HEK293 (cell line): ENCODE measurements around the gene COL11A2.
"Not testable (repeated sequence)": the region's sequence is repeated elsewhere in the genome, so short reads cannot be mapped to it uniquely, and the experiment has no call there.

ENCODE experiments used
- CTCF ChIA-PET: fragments of 350-600 bp; formaldehyde crosslinking; extraction: SDS; loops from one replicate; lab custom pipeline; 2021; ENCODE audit warnings: antibody characterized with exemption; lab: Yijun Ruan, JAX
- POLR2A ChIA-PET: fragments of 300-600 bp; formaldehyde crosslinking; extraction: SDS; loops from one replicate; lab custom pipeline; 2020; ENCODE audit warnings: antibody characterized with exemption, inconsistent platforms; lab: Yijun Ruan, JAX
- H3K27ac ChIP-seq: fragments of 200-500 bp; sonication (Bioruptor generic); 2 replicates; pipeline ENCODE4 v1.5.1; 2014; ENCODE audit warnings: low read depth, low read length, control low read depth, inconsistent platforms; ENCODE audit errors: extremely low read depth
- H3K36me3 ChIP-seq, 2 experiments: fragments of 200-500 bp in 1 of 2; sonication (Bioruptor generic) in 1 of 2; 1 replicate in 1 of 2; 2 replicates in 1 of 2; pipeline ENCODE4 v1.5.1; 2014 to 2017; ENCODE audit warnings: inconsistent platforms in 2 of 2, low read length in 2 of 2; ENCODE audit not compliant: control insufficient read depth in 2 of 2, insufficient read depth in 1 of 2
- H3K4me1 ChIP-seq: fragments of 200-500 bp; sonication (Bioruptor generic); 2 replicates; pipeline ENCODE4 v1.5.1; 2014; ENCODE audit warnings: mild to moderate bottlenecking, low read length, inconsistent platforms; ENCODE audit not compliant: control insufficient read depth, insufficient read depth
- H3K4me3 ChIP-seq: 2 replicates; pipeline ENCODE4 v1.5.1; 2011; ENCODE audit warnings: low read depth, mild to moderate bottlenecking, control low read depth, low read length, moderate library complexity
- H3K9me3 ChIP-seq: fragments of 200-500 bp; sonication (Bioruptor generic); 2 replicates; pipeline ENCODE4 v1.5.1; 2014; ENCODE audit warnings: low read depth, low read length, inconsistent platforms; ENCODE audit not compliant: control insufficient read depth, insufficient read depth
- AEBP2 ChIP-seq: fragments of 450-650 bp; formaldehyde crosslinking; IDR thresholded peaks from 2 replicates; pipeline ENCODE4 v1.5.1; 2016; ENCODE audit warnings: missing biosample characterization, missing genetic modification characterization, borderline replicate concordance
- REST ChIP-seq: fragments of 450-650 bp; formaldehyde crosslinking; IDR thresholded peaks from 2 replicates; pipeline ENCODE4 v1.5.1; 2016; ENCODE audit warnings: missing biosample characterization, missing genetic modification characterization
- ZBTB11 ChIP-seq: fragments of 450-650 bp; formaldehyde crosslinking; conservative IDR thresholded peaks from 2 replicates; pipeline ENCODE4 v1.5.1; 2016; ENCODE audit warnings: low read depth, missing biosample characterization, missing genetic modification characterization
- ZBTB21 ChIP-seq: fragments of 450-650 bp; formaldehyde crosslinking; IDR thresholded peaks from 2 replicates; pipeline ENCODE4 v1.5.1; 2017; ENCODE audit warnings: missing biosample characterization, missing genetic modification characterization
- ZBTB8A ChIP-seq: fragments of 450-650 bp; formaldehyde crosslinking; IDR thresholded peaks from 2 replicates; pipeline ENCODE4 v1.5.1; 2016; ENCODE audit warnings: missing biosample characterization, missing genetic modification characterization
- ZEB2 ChIP-seq: fragments of 450-650 bp; formaldehyde crosslinking; IDR thresholded peaks from 2 replicates; pipeline ENCODE4 v1.5.1; 2016; ENCODE audit warnings: missing biosample characterization, missing genetic modification characterization
- ZFP3 ChIP-seq: fragments of 450-650 bp; formaldehyde crosslinking; IDR thresholded peaks from 2 replicates; pipeline ENCODE4 v1.5.1; 2016; ENCODE audit warnings: low read depth, missing biosample characterization, missing genetic modification characterization
- ZFP37 ChIP-seq: fragments of 450-650 bp; formaldehyde crosslinking; IDR thresholded peaks from 2 replicates; pipeline ENCODE4 v1.5.1; 2016; ENCODE audit warnings: missing biosample characterization, missing genetic modification characterization
- ZNF138 ChIP-seq: fragments of 450-650 bp; formaldehyde crosslinking; IDR thresholded peaks from 2 replicates; pipeline ENCODE4 v1.5.1; 2016; ENCODE audit warnings: missing biosample characterization, missing genetic modification characterization, borderline replicate concordance
- ZNF140 ChIP-seq: fragments of 450-650 bp; formaldehyde crosslinking; IDR thresholded peaks from 2 replicates; pipeline ENCODE4 v1.5.1; 2016; ENCODE audit warnings: missing biosample characterization, missing genetic modification characterization
- ZNF202 ChIP-seq: fragments of 450-650 bp; formaldehyde crosslinking; IDR thresholded peaks from 2 replicates; pipeline ENCODE4 v1.5.1; 2016; ENCODE audit warnings: missing biosample characterization, missing genetic modification characterization, borderline replicate concordance
- ZNF223 ChIP-seq: fragments of 450-650 bp; formaldehyde crosslinking; IDR thresholded peaks from 2 replicates; pipeline ENCODE4 v1.5.1; 2016; ENCODE audit warnings: missing biosample characterization, missing genetic modification characterization
- ZNF266 ChIP-seq: fragments of 450-650 bp; formaldehyde crosslinking; IDR thresholded peaks from 2 replicates; pipeline ENCODE4 v1.5.1; 2016; ENCODE audit warnings: missing biosample characterization, missing genetic modification characterization, low read depth
- ZNF292 ChIP-seq: fragments of 450-650 bp; formaldehyde crosslinking; IDR thresholded peaks from 2 replicates; pipeline ENCODE4 v1.5.1; 2016; ENCODE audit warnings: low read depth, missing biosample characterization, missing genetic modification characterization, borderline replicate concordance
- ZNF394 ChIP-seq: fragments of 450-650 bp; formaldehyde crosslinking; IDR thresholded peaks from 2 replicates; pipeline ENCODE4 v1.5.1; 2016; ENCODE audit warnings: missing biosample characterization, missing genetic modification characterization, mild to moderate bottlenecking, moderate library complexity, borderline replicate concordance
- ZNF404 ChIP-seq: fragments of 450-650 bp; formaldehyde crosslinking; IDR thresholded peaks from 2 replicates; pipeline ENCODE4 v1.5.1; 2017; ENCODE audit warnings: missing biosample characterization, missing genetic modification characterization
- ZNF426 ChIP-seq: fragments of 450-650 bp; formaldehyde crosslinking; IDR thresholded peaks from 2 replicates; pipeline ENCODE4 v1.5.1; 2017; ENCODE audit warnings: missing biosample characterization, missing genetic modification characterization, mild to moderate bottlenecking, inconsistent platforms, moderate library complexity
- ZNF518A ChIP-seq: fragments of 450-650 bp; formaldehyde crosslinking; conservative IDR thresholded peaks from 2 replicates; pipeline ENCODE4 v1.5.1; 2016; ENCODE audit warnings: low read depth, missing biosample characterization, missing genetic modification characterization
- ZNF555 ChIP-seq: fragments of 450-650 bp; formaldehyde crosslinking; conservative IDR thresholded peaks from 2 replicates; pipeline ENCODE4 v1.5.1; 2017; ENCODE audit warnings: missing biosample characterization, mild to moderate bottlenecking, missing genetic modification characterization, inconsistent platforms
- ZNF560 ChIP-seq: fragments of 450-650 bp; formaldehyde crosslinking; IDR thresholded peaks from 2 replicates; pipeline ENCODE4 v1.5.1; 2017; ENCODE audit warnings: missing biosample characterization, missing genetic modification characterization, borderline replicate concordance
- ZNF623 ChIP-seq: fragments of 450-650 bp; formaldehyde crosslinking; IDR thresholded peaks from 2 replicates; pipeline ENCODE4 v1.5.1; 2016; ENCODE audit warnings: missing biosample characterization, missing genetic modification characterization
- ZNF629 ChIP-seq: fragments of 450-650 bp; formaldehyde crosslinking; IDR thresholded peaks from 2 replicates; pipeline ENCODE4 v1.5.1; 2017; ENCODE audit warnings: missing biosample characterization, missing genetic modification characterization
- ZNF664 ChIP-seq: fragments of 450-650 bp; formaldehyde crosslinking; IDR thresholded peaks from 2 replicates; pipeline ENCODE4 v1.5.1; 2016; ENCODE audit warnings: missing biosample characterization, missing genetic modification characterization

The COL11A2 gene

GRCh38 chr6:33150560-33150959 lies 41.7 kb downstream of the COL11A2 start:
- H3K9me3 ChIP-seq, H3K27ac ChIP-seq, H3K36me3 ChIP-seq, H3K4me3 ChIP-seq, H3K4me1 ChIP-seq: not testable (repeated sequence)
- ChIA-PET POLR2A (interaction anchor here (1.3 kb wide), 1 partner anchor 179 kb away, joined by 3 read pairs; no protein-coding TSS in a partner anchor), CTCF (interaction anchor here (0.7 to 8.6 kb wide), 16 partner anchors 10 to 264 kb away, joined by 3 to 176 read pairs (median 10); partner anchors contain the start of gene HLA-DOA)
- TF ChIP-seq ZEB2 (tag by site-specific recombination): 0 out of 2 replicates have a peak, but pooled peaks have one; percentile 25
- TF ChIP-seq ZNF426 (tag by site-specific recombination): peak; percentile 97
- TF ChIP-seq ZNF664 (tag by site-specific recombination): peak; percentile 87
- TF ChIP-seq ZNF518A (tag by site-specific recombination): peak; percentile 93
- peak; percentile 83; the same call in 1 of the 2 replicates for TF ChIP-seq ZNF404 (tag by site-specific recombination)
- TF ChIP-seq ZFP3 (tag by site-specific recombination): peak; percentile 36; the same call in 1 of the 2 replicates
- peak; percentile 84 for TF ChIP-seq ZNF623 (tag by site-specific recombination)
- TF ChIP-seq ZNF629: 0 out of 2 replicates have a peak, but pooled peaks have one; percentile 44
- peak; percentile 94 for TF ChIP-seq ZNF202 (tag by site-specific recombination)
- peak; percentile 82 for TF ChIP-seq REST (tag by site-specific recombination)
- peak; percentile 64; the same call in 1 of the 2 replicates for TF ChIP-seq ZNF292 (tag by site-specific recombination)
- 0 out of 2 replicates have a peak, but pooled peaks have one; percentile 64 for TF ChIP-seq AEBP2 (tag by site-specific recombination)
- peak; percentile 57; the same call in 1 of the 2 replicates for TF ChIP-seq ZNF223 (tag by site-specific recombination)
- TF ChIP-seq ZBTB11: peak; percentile 82
- TF ChIP-seq ZNF560 (tag by site-specific recombination): peak; percentile 87; the same call in 1 of the 2 replicates
- peak; percentile 96 for TF ChIP-seq ZNF394 (tag by site-specific recombination)
- TF ChIP-seq ZNF555 (tag by site-specific recombination): peak; percentile 91
- TF ChIP-seq ZNF266: peak; percentile 89
- peak; percentile 77 for TF ChIP-seq ZBTB21 (tag by site-specific recombination)
- TF ChIP-seq ZNF140: peak; percentile 94
- TF ChIP-seq ZBTB8A (tag by site-specific recombination): peak; percentile 79
- TF ChIP-seq ZNF138: peak; percentile 71; the same call in 1 of the 2 replicates
- TF ChIP-seq ZFP37: peak; percentile 76; the same call in 1 of the 2 replicates
